ENCODE measurements around the gene MAIP1.
A peak's percentile ranks its signal among the peaks of the same experiment; 100 is the strongest.

The MAIP1 gene

DNA sequence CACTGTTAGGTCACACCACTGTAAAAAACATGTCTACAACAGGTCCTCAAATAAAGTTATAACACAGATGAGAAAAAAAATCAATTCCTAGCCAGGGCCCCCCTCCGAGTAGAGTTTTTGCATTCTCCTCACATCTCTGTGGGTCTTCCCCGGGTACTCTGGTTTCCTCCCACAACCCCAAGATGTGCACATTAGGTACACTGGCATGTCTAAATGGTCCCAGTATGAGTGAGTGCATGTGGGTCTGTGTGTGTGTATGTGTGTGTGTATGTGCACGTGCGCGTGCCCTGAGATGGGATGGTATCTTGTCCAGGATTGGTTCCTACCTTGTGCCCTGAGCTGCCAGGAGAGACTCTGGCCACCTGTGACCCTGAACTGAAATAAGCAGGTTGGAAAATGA is 5.0 kb upstream of the MAIP1 start:
- DNase-seq, result no peak

DNA sequence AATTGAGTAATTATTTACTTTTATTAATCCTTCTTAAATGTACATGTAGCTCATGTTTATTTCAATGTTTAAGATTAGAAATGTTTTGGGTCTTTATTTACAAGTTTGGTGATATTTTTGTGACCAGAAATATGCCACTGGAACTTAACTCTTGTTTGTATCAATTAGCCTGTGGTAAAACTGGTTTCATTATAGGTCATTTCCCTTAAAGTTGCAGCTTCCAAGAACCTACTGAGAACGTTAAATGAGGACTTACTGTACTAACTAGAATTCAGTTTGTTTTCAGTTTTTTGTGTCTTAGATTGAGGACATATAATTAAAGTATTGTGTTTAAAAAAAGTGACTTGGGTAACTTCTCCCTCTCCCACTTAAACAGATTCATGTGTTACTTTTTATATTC is 4.4 kb upstream of the MAIP1 start:
- no peak for DNase-seq

DNA sequence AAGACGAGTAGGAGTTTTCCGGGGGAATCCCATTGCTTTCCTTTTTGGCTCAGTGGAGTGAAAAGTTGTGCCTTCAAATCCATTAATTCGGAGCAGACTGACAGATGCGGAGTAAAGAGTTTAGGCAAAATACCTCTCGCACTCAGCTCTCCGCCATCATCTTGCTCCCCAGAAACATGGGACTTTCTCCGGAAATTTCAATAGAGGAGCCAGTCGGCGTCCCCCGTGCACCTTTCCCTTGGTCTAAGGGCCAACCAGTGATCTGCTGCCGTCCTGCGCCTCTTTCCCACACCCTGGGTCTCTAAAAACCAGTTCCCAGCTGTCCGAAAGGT is 409 bp upstream of the MAIP1 start:
- DNase-seq, result peak; percentile 69

DNA sequence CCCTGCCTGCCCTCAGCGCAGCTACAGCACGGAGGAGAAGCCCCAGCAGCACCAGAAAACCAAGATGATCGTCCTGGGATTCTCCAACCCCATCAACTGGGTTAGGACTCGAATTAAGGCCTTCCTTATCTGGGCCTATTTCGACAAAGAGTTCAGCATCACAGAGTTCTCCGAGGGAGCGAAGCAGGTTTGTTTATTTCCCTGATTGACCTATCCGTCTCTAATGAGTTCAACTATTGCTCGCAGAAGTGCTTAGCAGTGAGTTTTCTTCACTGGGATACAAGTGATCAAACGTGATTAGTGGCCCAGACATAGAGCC is 639 bp downstream of the MAIP1 start:
- DNase-seq, result no peak

DNA sequence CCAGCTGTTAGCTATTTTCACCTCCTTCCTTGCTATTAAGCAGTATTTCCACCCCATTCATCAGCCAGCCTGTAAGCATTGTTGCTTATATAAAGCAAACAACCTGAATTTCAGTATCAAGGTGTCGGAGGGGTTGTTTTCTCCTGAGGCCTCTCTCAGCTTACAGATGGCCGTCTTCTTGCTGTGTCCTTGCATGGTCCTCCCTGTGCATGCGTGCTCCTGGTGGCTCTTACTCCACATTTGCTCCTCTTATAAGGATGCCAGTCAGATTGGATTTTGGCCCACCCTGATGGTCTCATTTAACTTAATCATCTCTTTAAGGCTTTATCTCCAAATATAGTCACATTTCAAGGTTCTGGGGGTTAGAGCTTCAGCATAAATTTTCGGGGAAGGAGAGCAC is 2.6 kb downstream of the MAIP1 start:
- DNase-seq, result no peak

DNA sequence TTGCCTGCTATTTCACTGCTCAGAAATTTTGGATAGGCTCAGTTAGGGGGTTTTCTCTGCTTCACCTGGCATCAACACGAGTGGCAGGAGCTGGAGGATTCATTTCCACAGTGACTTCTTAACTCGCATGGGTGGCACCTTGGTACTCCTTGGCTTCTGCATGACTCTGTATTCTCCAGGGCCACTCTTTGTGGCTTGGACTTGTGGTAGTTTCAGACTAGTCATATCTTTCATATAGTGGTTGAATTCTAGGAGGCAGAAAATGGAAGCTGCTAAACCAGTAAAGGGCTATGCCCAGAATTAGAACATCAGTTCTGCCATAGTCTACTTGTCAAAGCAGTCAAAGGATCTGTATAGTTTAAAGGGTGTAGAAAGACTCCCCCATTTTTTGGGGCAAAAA is 6.8 kb downstream of the MAIP1 start:
- no peak for DNase-seq

DNA sequence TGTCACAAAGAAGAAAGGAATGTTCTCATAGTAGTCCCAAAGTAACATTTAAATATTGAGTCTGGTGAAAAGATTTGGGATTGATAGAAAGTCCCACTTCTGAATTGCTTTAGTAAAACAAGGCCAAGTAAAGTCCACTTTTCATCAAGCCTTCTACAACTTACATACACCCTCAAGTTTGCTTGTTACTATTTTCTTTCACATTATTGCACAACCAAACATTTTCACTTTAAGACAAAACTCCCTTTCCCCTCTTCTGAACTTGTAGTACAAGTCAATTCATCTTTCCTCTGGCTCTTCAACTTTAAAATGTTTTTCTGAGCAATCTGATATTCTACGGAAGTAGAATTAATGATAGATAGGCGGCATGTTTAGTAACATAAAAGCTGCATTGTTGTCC is 11.0 kb downstream of the MAIP1 start:
- no peak for DNase-seq

DNA sequence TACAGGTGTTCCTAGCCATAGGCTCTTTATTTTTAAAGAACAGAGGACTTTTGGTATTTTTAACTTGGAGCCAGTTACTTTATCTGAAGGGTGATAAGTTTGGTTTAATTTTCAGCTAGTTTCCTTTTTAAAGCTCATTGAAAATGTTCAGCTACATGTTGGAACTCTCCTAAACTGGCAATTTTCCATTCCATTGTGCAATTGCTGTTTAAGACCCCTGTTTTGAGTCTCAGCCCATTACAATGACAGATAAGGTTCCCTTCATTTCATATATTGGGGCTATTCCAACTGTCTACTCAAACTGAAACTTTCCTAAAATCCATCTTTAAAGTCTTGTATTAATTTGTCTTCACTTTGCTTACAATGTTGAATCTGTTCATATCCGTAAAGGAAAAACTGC is 11.6 kb downstream of the MAIP1 start:
- DNase-seq, result no peak

DNA sequence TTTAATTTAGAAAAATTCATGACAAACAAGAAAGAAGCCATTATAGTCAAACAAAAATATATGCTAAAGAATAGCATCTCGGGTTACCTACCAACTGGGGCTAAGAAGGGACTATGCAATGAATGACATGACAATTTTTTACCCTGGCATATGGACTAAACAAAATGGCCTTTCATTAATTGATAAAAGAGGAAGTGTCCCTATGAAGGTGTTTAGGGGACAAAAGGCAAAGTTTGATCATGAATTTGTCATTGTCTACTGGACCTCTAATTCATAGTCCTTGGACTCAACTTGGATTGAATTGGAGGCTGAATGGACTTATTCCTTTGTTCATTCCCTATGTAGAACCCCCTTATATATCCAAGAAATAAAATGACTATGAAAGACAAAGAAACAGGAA is 12.7 kb downstream of the MAIP1 start:
- no peak for DNase-seq

DNA sequence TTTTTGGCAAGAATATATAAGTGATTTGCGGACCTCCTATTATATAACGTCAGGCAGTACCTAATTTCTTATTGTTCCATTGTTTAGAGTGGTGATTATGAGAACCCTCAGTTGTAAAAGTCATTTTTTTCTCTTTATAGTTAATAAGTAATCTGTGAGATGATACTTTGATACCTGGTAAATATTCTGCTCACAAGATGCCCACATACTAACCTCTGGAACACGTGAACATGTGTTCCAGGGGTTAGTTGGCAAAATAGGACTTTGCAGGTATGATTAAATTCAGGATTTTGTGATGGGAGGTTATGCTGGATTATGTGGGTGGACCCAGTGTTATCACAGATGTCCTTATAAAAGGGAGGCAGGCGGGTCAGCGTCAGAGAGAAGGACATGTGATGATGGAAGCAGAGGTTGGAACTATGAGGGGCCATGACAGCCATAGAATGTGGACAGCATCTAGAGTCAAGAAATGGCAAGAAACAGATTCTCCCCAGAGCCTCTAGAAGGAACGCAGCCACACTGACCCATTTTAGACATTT is 16.8 kb downstream of the MAIP1 start:
- no peak for DNase-seq

DNA sequence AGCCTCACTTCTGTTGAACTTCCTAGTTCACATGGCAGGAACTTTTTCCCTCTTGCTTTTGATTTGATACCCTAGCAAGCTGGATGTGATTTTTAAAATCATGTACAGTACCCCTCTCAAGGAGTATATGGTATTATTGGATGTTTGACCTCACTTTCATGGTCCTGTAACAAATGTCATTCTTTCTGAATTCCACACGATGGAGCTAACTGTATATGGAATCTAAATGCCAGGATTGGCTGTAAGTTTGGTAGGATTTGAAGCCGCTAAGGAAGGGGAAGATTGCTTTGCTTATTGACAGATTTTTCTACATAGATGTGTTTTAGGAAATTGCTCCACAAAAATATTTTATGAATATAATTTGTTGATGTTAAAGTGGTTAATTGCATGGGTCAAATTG is 18.3 kb downstream of the MAIP1 start:
- peak; percentile 12 for DNase-seq

DNA sequence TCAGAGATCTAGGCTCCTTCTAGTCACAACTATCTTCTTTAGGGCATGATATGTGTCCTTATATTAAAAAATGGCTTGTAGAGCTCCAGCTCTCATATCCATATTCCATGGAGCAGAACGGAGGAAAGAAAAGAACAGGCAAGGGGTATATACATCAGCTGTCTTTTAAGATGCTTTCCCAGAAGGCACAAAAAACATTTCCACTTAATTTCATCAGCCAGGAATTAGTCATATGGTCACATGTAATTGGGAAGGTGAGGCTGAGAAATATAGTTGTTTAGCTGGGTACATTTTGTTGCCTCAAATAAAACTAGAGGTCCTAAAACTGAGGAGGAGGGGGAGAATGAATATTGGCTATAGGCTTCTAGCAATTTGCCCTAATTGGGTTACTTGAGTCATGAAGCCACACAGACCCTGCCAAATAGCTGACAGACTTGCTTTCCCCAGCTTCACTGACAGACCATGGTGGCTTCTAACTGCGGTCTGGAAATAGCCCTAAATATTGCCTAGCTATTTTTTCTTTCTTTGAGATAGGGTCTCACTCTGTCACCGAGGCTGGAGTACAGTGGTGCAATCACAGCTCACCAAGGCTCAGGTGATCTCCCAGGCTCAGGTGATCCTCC is 20.0 kb downstream of the MAIP1 start:
- no peak for DNase-seq

DNA sequence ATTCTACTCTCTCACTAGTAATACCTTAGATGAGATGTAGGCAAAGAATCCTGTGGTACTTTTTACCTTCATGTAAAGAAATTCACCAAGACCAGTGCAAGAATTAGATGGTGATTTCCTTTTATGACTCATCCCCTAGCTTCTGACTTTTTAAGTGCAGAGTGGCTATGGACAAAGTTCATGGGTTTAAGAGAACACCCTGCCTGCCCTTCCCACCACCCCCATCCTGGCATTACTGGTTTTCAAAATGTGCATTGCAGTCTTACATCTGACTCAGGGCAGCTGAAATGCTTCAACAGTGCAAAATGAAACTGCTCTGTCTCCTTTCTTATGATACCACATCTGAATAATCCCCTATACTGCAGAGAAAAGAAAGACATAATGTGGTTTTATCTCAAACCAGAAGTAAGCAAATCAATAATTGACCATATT is 22.6 kb downstream of the MAIP1 start:
- DNase-seq, result no peak

DNA sequence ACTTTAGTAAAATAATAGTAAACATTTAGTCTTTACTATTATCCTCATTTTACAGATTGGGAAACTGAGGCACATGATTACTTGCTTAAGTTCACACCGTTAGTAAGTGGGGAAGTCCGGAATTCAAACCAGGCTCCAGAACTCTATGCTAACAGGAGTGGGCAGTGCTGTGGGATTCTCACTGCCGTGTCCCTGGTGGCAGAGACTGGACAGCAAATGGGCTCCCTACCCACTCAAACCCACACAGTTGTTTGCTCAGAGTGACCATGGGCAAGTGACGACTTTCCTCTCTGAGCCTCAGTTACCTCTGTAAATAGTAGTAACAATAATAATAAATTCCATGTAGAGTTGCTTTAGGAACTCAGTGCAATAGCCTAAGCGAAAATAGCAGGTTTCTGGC is 24.0 kb downstream of the MAIP1 start:
- no peak for DNase-seq

DNA sequence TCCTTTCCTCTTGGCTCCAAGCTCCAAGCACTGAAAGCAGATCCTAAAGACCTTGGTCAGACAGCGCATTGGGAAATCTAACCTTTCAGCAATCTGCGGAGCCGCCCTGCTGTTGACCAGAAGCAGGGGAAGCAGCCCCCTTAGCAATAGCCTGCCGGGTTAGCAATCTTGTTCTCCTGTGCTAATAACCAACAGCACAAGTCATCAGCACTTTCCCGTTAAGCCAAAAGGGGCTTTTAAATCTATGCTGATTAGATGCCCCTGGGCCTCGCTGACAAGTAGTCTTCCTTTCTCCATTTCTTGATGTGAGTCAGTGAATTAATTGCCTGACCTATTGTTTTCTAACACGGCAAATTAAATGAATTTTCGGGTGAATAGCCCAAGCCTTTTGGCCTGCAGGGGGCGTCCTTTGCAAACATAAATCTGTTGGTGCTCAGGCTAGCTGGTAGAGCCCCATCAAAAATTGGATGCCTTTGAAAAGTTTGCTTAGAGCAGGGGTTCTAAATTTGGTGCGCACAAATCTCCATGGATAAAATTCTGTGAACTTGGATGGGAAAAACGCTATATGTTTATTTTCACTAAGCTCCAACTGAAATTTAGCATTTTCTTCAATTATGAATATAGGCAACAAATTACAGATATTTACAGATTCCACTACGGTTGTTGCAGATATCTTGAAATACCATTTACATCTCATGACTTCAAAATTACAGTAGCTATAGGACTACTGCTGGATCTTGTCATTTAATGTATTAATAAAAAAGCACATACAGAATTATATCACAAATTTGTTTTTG is 24.6 kb downstream of the MAIP1 start:
- peak; percentile 55 for DNase-seq

DNA sequence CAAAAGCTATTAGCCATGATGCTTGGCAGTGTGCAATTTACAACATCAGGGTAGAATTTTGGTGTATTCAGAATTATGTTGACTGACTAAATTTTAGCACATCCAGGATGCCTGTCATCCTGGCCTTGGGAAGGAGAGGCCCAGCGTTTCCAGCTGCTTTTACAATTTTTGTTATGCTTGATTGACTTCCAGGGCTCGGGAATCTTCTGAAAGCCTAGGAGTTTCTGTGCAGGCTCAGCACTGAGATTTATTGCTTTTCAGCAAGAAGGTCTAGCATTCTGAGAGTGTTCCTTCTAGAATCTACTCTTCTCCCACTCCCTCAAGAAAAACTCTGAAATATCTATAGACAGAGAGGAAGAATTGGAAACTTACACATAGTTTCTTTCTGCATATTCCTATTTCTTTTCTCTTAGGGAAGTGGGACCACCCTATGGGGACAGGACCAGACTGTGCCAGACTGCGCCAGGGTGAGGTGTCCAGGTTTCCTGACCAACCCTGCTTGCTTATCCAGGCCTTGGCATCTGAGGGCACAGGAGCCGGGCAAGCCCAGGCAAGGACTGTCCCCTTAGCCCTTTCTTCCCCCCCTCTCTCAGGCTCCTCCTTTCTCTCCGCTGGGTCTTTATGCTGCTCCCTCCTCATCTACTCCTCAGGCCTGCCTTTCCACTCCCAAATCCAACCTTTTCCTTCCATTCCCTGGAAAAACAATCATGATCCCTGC is 26.9 kb downstream of the MAIP1 start:
- no peak for DNase-seq

DNA sequence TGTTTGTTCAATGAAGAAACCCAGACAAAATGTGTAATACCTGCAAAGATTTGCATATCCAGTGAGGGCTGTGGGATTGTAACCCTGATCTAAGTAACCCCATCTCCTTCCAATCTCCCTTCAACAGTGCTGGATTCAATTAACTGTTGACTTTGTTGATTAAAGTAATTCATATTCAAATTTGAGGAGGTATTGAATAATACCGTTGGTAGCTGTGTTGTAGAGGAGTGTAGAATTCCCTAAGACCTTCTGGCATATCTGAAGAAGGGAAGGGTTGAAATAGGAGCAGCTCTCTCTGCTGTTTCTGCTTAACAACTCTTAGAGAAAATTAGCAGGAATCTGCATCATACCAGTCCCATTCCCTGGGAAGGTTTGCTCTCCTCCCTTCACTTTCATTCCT is 28.2 kb downstream of the MAIP1 start:
- no peak for DNase-seq

DNA sequence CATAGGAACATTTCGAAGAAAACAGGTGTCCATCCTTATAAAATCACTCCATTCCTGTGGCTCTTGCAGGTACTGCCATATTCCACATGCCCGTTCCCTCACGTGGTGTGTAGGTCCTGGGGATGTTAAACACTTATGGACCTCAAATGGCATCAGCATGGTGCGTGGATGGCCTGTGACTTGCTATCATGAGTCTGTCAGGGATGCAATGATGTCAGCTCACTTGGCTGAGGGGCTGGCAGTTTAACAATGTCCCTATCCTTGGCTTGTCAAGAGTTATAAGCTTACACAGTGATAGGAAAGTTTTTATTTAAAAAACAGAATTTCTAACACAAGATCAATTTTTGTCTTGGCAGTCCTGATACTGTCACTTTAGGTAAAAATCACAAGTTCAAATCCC is 28.8 kb downstream of the MAIP1 start:
- DNase-seq, result no peak

DNA sequence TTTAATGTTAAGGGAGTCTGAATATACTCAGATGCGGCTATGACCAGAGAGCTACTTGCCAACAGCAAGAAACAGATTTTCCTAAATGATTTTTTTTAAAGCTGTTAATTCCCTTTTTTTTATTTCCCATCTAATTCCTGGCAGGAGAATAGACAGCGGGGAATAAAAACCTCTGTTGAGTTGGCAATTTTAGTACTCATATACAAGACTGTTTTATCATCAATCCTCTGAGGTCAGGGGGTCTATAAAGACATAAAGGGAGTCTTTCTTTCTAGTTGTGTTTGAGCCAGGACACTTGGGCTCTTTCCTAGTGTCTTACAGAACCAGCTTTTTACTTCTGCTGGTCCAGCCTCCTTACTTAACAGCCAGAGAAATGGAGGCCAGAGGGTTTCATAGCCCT is 29.4 kb downstream of the MAIP1 start:
- DNase-seq, result no peak

DNA sequence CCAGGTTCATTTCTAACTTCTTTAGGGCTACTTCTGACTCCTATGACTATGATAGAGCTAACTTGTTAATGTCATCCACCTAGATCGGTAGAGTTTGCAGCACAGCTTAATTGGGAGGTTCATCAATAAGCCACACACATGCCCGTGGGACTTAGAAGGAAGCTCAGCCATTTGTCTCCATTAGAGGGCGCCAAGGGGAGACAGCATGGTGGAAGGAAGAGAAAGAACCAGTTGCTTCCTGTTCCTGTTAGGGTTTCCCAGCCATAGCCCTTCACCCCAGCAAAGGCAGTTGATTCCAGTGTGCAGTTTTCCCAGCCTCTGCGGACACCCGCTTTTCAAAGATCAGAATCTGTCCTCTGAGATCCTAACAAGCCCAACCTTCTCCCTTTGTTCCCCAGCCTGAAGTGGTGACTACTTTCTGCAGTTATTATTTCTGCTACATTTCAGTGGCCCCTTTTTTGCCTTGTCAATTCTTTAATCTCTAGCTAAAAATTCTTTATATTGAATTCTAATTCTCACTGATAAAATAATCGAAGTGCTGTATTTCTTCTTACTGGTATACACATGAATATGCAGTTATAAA is 30.3 kb downstream of the MAIP1 start:
- peak; percentile 43 for DNase-seq

DNA sequence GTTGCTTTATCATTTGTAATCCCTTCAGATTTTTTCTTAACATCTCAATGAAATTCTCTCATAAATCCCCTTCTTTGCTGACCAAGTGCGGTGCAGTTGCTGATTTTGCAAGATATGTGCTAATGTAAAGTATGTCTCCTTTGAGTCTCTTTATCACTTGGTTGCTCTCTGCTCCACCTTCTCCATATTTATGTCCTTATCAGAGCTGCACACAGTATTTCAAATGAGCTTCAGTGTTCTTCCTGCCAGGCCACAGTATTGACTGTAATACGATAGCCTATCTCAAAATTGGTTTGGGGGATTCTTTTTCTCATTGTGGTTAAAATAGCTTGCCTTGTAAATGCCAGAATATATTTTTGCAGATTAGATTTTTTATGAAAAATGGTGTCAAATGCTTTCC is 32.2 kb downstream of the MAIP1 start:
- peak; percentile 16 for DNase-seq

DNA sequence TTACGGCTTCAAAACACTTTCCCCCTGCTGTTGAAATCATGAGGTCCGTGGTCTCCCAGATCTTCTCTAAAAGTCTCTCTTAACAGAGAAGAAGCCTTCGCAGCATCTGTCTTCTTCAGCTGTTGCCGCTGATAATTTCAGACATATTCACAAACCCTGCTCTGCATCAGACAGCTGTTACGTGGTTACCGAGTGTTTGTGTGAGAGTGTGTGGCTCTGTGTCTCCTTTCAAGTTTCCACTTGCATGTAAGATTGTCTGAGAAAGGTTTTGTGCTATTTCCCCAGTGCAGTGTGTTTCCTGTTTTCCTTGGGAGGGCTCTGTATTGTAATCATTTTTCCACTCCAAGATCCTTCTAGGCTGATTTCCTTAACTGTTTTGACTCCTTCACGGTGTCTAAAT is 32.8 kb downstream of the MAIP1 start:
- DNase-seq, result peak; percentile 50

DNA sequence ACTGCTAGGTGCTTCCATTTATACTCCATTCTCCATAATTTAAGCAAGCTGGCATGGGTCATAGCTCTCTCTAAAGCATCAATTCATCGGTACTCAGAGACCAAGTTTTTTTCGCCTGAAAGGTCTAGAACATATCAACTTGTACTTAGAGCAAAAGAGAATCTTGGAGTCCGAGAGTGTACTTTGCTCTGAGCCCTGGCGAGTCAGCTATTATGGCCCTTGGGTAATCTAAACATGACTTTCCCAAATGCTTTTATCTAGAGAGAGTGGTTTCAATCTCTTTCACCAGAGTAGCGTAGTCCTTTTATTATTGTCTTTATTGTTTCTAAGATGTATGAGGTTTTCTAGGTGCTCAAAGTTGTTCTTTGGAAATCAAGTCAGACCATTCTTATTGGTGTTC is 34.4 kb downstream of the MAIP1 start:
- DNase-seq, result no peak

DNA sequence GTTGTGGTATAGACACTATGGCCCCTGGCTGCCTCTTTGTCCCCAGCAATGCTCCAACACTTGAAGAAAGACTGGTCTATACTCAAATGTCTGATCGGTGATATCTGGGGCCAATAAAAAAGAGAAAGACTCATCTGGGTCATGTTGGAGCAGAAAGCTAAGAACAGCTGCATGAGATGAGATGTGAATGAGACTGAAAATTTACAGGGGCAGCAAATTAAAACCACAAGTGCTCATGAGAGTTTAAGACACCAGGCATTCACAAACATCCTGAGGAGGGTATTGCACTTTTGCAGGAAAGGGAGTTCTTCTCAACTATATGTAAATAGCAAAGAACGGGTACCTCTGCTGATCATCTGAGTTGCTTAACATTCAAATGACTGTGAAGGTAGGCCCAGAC is 36.3 kb downstream of the MAIP1 start:
- DNase-seq, result no peak

All from NCI-H2171 (cell line).